Astrocyte of the cerebellum (primary cell): ENCODE results near the gene EXOSC9.

Experiments
- DNase-seq: peaks from one replicate; pipeline ENCODE4 v3.0.0-alpha.2; 2011; ENCODE audit warnings: low read depth
- H3K4me3 ChIP-seq: 2 replicates; pipeline ENCODE4 v1.5.1; 2011; ENCODE audit warnings: mild to moderate bottlenecking, low read depth, low read length, moderate library complexity
- CTCF ChIP-seq: IDR thresholded peaks from 2 replicates; pipeline ENCODE4 v1.5.1; 2012; ENCODE audit warnings: low read length, low read depth, moderate library complexity, mild to moderate bottlenecking; ENCODE audit errors: missing control alignments
- in situ Hi-C: cut with HindIII; loops from 2 replicates; pipeline ENCODE4 v1.10.0; 2017; ENCODE audit warnings: low sequenced_read_pairs

EXOSC9 gene

GRCh38 chr4:121777625-121778024 lies 23.5 kb upstream of the EXOSC9 start:
- DNase-seq, result no peak
- no peak overlapping the region for H3K4me3 ChIP-seq
- TF ChIP-seq CTCF, result no peak
- in situ Hi-C loops, result no loop called here

DNA sequence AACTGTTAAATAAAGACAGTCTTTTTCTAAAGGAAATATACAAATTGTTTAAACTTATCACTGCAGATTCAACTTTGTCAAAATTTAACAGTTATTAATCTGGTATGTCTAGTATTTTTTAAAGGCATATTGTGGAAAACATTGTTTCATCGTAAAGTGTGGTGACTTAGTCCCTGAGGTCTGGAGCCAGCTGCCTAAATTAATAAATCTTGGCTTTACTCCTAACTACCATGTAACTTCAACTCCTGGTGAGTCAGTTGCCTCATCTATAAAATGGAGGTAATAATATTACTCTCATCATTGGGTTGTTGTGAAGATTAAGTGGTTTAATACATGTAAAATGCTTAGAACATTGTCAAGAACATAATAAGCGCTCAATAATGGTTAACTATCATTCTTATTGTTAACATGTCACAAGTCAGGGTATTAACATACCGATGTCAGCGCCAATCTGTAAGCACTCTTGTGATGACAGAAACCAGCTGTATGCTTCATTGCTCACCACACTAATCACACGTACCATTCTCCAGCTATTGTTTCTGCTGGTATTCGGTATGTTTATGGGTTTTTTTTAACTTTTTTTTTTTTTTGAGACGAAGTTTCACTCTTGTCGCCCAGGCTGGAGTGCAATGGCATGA lies 22.0 kb upstream of the EXOSC9 start:
- no peak overlapping the region for H3K4me3 ChIP-seq
- no peak for DNase-seq
- no peak for TF ChIP-seq CTCF
- in situ Hi-C loops, result no loop called here

DNA sequence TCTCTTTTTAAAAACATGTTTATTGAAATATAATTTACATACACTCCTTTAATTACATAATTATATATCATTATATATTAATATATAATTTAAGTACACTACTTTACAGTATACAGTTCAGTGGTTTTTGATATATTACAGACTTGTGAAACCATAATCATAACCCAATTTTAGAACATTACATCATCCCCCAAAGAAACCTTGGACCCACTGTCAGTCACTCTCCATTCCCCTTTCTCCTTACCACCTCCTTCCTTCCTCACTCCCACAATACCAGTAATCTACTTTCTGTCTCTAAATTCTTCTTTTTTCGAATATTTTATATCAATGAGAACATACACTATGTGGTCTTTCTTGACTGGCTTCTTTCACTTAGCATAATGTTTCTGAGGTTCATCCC lies 17.9 kb upstream of the EXOSC9 start:
- in situ Hi-C loops, result no loop called here
- DNase-seq, result no peak
- no peak for TF ChIP-seq CTCF
- H3K4me3 ChIP-seq, result no peak overlapping the region

DNA sequence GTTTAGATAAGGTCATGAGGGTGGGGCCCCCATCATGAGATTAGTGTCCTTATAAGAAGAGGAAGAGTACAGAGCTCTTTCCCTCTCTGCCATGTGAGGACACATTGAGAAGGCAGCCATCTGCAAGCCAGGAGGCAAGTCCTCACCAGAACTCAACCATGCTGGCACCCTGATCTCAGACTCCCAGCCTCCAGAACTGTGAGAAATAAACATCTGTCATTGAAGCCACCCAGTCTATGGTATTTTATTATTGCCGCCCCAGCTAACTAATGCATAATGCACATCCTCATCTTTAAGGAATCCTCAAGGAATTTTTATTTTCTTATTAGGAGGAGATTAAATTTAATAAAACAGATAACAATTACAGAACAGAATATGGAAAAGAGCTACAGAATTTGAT lies 16.7 kb upstream of the EXOSC9 start:
- no peak for DNase-seq
- in situ Hi-C loops, result no loop called here

GRCh38 chr4:121784975-121785374 lies 16.1 kb upstream of the EXOSC9 start:
- H3K4me3 ChIP-seq, result no peak overlapping the region
- DNase-seq, result peak; percentile 98
- no peak for TF ChIP-seq CTCF
- in situ Hi-C loops, result no loop called here

More for the DNA sequence above, 16.7 kb upstream of the EXOSC9 start:
- H3K4me3 ChIP-seq, result no peak overlapping the region
- no peak for TF ChIP-seq CTCF

- no peak for TF ChIP-seq CTCF
- no peak overlapping the region for H3K4me3 ChIP-seq
- DNase-seq, result no peak
- in situ Hi-C loops, result no loop called here
Measured at GRCh38 chr4:121785479-121785878, 15.6 kb upstream of the EXOSC9 start.
